Measurements from ENCODE around the gene TNFRSF6B.

The TNFRSF6B gene

DNA sequence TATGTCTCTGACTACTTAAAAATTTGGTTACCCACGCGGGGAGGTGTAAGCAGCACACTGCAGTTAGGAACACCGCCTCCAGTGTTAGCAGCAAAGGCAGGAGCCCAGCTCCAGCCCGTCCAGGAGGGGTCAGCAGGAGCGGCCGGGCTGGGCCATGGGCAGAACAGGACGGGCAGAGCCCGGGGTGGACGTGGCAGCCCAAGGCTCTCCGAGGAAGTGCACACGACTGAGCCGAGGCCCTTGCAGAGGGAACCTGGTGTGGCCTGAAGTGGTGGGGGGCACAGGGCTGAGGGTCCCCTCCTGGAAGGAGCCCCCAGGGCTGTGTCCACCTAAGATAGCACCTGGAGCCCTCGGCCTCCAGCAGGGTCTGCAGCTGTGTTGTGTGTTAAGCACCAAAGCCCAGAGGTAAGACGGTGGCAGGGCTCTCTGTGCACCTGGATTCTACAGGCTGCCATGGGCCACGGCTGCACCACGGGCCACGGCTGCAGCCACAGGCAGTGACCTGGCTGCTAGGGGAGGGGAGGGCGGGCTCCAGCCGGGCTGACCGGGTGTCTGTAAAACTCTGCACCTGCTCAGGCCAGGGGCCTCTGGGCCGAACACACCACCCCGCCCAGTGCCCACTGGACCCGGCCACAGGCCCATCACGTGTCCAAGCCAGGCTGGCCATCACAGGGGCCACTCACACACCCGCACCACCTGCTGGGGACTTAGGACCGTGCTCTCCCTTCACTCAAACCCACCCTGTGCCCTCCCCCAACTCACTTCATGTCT is 49.7 kb downstream of the TNFRSF6B start:
- DNase-seq (ENCODE audit: low spot score) = peak; percentile 25
- TF ChIP-seq, protein P1, sequence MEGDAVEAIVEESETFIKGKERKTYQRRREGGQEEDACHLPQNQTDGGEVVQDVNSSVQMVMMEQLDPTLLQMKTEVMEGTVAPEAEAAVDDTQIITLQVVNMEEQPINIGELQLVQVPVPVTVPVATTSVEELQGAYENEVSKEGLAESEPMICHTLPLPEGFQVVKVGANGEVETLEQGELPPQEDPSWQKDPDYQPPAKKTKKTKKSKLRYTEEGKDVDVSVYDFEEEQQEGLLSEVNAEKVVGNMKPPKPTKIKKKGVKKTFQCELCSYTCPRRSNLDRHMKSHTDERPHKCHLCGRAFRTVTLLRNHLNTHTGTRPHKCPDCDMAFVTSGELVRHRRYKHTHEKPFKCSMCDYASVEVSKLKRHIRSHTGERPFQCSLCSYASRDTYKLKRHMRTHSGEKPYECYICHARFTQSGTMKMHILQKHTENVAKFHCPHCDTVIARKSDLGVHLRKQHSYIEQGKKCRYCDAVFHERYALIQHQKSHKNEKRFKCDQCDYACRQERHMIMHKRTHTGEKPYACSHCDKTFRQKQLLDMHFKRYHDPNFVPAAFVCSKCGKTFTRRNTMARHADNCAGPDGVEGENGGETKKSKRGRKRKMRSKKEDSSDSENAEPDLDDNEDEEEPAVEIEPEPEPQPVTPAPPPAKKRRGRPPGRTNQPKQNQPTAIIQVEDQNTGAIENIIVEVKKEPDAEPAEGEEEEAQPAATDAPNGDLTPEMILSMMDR (IDR thresholded peaks at IDR 0.05; ENCODE audit: borderline replicate concordance, control extremely low read depth, extremely low read depth, insufficient read depth, missing control alignments) = no peak
- in situ Hi-C loops (cut with MboI; ENCODE audit: low sequenced_read_pairs, unreplicated experiment) = no loop called here

GRCh38 chr20:63746751-63747315 is 50.4 kb downstream of the TNFRSF6B start:
- TF ChIP-seq, protein P1 (IDR thresholded peaks at IDR 0.05; ENCODE audit: borderline replicate concordance, control extremely low read depth, extremely low read depth, insufficient read depth, missing control alignments) = no peak
- DNase-seq (ENCODE audit: low spot score) = peak; percentile 18
- in situ Hi-C loops (cut with MboI; ENCODE audit: low sequenced_read_pairs, unreplicated experiment) = no loop called here

DNA sequence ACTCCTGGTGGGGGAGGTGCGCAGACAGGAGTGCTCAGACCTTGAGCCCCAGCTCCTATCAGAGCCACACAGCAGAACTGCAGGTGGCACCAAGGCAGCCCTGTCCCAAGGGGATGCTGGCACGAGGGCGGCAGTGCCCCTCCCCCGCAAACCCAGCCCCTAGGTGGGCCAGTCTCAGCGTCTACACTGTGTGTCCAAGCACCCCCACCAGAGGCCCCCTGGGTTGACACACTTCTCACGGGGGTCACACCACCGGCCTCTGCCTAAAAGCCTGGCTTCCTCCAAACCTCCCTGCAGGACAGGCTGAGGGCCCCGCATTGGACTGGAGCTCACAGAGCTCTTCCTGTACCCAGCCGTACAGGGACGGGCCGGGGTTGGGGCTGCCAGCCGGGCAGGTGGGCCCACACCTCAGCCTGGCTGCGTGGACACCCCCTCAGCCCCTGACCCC is 51.2 kb downstream of the TNFRSF6B start:
- TF ChIP-seq, protein P1 (IDR thresholded peaks at IDR 0.05; ENCODE audit: borderline replicate concordance, control extremely low read depth, extremely low read depth, insufficient read depth, missing control alignments) = no peak

More for the DNA sequence above, 51.2 kb downstream of the TNFRSF6B start:
- in situ Hi-C loops (cut with MboI; ENCODE audit: low sequenced_read_pairs, unreplicated experiment) = no loop called here
- peak; percentile 37 for DNase-seq (ENCODE audit: low spot score)

All from GM13976 (cell line).